NCI-H82 treated with DMSO at 0.1 percent for 48 hours (cell line): ENCODE results near the gene NHLH1.
A peak's percentile ranks its signal among the peaks of the same experiment; 100 is the strongest.

Experiments used
- DNase-seq: peaks from one replicate; lab custom pipeline; 2025; ENCODE audit not compliant: unreplicated experiment; lab: John Stamatoyannopoulos, UW

Gene NHLH1

DNA sequence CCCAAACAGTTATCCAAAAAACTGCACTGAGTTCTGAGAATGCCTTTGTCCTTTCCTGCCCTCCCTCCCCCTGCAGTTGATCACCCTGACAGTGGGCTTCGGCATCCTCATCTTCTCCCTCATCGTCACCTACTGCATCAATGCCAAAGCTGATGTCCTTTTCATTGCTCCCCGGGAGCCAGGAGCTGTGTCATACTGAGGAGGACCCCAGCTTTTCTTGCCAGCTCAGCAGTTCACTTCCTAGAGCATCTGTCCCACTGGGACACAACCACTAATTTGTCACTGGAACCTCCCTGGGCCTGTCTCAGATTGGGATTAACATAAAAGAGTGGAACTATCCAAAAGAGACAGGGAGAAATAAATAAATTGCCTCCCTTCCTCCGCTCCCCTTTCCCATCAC lies 8.8 kb upstream of the NHLH1 start:
- DNase-seq: no peak

DNA sequence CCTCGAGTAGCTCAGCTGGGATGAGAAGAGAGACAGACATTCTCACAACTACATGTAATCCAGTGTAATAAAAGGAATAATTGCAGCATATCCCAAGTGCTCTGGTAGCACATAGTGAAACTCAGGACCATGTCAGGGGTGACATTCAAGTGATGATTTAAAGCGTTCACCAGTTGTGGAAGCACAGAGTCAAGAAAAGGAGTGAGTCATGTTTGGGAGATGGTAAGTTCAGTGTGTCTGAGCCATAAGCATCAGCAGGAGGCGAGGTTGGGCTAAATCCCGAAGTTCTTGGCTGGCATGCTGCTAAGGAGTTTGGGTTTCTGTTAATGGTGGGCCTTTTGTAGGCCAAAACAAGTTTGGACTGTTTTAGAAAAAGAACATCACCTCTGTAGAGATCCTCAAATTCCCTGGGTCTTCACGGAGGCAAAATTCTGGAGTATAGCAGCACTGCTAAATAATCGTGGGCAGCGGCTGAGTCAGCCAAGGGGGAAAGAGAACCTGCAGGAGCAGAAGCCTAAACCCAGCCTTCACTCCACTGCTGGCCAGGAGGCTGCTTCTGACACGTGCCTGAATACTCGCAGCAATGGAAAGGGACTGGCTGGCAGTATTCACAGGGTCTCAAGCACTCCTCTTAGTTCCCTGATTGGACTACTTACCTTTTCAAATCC lies 7.2 kb upstream of the NHLH1 start:
- DNase-seq: no peak

DNA sequence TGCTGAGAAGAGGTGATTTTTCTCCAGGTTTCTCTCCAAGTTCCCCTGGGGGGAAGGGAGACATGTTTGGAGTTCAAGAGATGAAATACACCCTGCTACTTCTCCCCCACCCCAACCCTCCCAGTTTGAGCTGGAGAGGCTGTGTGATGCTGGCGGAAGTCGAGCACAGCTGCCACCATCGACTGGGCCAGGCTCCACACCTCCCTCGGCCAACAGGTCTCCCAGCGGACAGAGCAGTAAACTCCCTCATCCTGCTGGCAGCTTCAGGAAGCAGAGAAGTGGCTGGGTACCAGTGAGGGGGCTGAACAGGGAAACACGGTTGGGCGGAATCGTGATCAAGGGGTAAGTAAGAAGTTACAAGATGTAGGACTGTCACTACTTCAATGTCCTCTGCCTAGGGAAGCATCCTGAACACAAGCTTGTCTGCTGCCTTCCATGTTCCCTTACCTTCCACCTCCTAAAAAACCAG lies 6.6 kb upstream of the NHLH1 start:
- no peak for DNase-seq

- no peak for DNase-seq
These were observed 5.7 kb upstream of the NHLH1 start for GRCh38 chr1:160361199-160361598.

DNA sequence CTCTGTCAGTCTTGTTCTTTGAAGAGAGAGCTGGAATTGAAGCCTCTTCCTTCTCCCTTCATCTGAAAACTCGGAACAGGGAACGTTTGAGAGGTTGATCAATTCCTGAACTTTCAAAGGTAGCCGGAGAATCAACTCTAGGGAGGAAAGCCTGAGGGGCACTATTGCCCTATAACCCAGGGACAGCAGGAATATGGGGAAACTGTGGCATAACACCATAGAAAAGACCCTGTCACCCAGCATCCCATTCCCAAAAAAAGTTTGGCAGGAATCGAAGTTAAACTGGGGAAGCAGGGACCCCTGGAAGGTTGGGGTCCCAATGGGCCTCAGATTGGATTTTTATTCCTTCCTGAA lies 5.1 kb upstream of the NHLH1 start:
- no peak for DNase-seq

DNA sequence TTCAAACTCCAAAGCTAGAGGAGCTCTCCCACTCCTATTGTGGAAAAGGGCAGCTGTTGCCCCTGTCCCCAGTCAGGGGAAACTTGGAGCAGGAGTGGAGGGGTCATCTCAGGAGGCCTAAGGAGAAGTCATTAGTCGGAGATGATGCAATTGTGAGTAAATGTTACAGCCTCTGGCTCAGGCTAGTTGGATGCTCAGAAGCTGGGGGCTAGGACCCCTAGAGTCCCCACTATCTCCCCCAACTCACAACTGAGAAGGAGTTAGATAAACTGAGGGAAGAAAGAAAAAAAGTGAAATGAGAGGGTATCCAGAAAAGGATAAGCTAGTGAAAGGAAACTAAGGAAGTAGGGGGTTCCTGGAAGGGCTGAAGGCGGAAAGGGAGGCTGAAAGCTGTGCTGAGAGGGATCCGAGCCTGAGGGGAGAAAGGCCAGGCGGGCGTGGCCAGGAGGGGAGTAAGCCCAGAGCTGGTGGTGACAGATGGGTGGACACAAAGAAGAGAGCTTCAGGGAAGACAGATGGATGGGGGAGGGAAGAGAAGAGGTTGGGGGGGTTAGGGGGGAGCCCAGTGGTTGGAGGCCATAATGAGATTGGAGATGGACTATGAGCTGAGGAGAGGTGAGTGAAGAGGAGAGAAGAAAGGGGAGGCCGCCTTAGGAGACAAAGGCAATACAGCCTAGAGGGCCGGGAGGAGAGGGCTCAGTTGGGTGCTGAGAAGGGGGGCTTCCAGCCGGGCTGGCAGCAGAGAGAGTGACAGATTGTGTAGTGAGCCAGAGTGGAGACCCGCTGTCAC lies 4.5 kb upstream of the NHLH1 start:
- DNase-seq: peak; percentile 100

GRCh38 chr1:160363010-160363409 lies 3.9 kb upstream of the NHLH1 start:
- peak; percentile 77 for DNase-seq

DNA sequence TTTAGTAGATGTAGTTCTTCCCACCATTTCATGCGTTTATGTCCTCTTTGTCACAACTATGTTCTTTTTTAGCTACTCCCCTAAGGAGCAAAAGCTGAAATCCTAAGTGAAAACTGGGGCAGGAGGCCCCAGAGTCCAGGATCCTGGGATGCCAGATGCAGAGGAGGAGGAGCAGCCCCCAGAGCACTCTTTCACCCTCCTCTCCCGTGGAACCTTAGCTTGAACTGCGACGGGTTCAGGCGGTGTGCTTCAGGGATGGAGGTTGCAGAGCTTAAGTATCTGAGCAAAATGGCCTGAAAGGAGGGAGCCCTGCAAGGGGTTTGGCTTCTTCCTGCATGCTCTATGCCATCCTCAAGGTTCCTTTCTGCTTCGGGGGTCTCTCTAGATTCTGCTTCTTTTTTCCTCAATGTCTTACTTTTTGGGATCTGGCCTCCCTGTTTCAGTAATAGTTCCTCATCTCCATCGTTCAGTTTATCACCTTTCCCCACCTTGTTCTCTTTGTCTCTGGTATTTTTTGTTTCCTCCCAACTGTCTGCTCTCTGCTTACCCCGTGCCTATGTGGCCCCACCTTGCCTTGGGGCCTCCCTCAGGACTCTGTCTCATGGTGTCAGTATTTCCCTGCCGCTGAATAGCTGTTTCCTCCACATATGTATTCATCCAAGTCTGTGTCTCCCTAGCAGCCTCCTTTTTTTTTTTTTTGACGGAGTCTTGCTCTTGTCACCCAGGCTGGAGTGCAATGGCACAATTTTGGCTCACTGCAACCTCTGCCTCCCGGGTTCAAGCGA lies 2.7 kb upstream of the NHLH1 start:
- DNase-seq: peak; percentile 25

- peak; percentile 33 for DNase-seq
These were observed 1.5 kb upstream of the NHLH1 start for GRCh38 chr1:160365325-160365724.

DNA sequence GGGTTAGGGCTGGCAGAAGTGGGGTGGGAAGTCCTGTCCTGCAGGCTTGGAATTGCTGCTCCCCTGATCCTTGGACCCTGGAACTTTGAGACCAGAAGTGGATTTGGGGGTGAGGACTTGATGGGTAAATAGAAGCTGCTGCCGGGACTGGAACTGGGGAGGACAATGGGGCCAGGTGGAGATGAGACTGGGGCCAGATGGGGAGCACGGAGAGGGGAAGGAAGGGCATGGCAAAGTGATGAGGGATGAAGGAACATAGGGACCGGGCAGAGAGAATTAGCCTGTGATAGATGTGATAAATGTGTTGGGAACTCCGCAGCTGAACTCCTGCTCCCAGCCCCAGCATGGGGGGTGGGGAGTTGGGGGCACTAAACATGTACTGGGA lies 637 bp downstream of the NHLH1 start:
- no peak for DNase-seq

DNA sequence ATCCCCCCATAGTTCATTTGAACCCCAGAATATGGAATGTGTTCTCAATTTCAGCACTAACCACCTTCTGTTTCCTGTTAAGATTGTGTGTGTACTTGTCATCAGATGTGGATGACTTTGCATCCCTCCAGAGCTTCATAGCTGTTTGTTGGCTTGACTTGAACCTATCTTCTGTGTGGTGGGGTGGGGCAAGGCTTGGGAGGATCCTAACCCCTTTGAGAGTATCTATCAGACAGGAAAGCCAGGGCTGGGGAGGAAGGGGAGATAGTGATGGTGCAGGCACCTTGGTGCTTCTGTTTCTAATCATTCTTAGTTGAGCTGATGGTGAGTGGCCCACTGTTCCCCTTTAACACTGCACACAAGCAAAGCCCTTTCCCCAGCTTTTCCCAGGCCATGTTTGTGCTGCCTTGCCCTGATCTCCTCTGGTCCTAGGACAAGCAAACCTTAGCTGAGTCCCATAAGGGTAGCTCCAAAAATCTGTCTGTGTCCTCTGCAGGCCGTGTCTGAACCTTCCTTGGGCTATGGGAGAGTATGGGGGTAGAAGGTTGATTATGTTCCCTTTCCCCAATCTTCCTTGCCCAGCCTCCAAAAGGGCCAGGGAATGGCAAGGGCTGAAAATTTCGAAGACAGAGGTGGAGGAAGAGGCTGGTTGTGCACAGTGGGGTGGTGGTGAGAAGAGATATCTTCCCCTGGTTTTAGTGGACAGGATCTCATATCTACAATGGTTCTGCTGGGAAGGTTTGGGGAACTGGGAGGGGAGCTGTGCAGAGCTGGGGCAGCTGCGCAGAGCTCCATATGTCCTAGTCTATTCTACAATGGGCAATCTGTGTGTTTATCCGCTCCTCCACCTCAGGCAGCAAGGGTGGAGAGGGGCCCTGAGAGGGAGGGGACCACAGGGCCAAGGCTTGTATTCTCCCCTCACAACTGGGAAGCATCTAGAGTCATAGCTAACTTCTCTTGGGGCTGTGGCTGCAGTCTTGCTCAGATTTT lies 1.4 kb downstream of the NHLH1 start:
- peak; percentile 54 for DNase-seq

GRCh38 chr1:160369087-160369486 lies 2.2 kb downstream of the NHLH1 start:
- DNase-seq: no peak

DNA sequence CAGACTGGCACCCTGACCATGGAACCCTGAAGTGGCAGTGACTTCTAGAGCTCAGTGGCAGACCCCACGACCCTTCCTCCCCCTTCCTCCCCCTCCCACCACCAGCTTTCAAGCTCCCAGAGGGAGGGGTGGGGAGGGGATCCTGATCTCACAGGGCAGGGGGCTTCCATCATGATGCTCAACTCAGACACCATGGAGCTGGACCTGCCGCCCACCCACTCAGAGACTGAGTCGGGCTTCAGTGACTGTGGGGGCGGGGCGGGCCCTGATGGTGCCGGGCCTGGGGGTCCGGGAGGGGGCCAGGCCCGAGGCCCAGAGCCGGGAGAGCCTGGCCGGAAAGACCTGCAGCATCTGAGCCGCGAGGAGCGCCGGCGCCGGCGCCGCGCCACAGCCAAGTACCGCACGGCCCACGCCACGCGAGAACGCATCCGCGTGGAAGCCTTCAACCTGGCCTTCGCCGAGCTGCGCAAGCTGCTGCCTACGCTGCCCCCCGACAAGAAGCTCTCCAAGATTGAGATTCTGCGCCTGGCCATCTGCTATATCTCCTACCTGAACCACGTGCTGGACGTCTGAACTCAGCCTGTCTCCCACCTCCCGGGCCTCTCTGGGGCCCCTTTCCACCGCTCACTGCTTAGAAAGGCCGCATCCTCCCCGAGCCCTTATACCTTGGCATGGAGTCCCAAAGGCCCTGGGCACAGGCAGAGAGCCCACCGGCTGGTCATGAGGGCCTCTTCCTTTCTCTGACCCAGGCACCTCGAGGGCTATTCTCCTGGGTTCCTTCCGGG lies 3.9 kb downstream of the NHLH1 start:
- DNase-seq: peak; percentile 22

GRCh38 chr1:160371346-160371631 lies 4.4 kb downstream of the NHLH1 start:
- no peak for DNase-seq

GRCh38 chr1:160371756-160372155 lies 4.9 kb downstream of the NHLH1 start:
- no peak for DNase-seq

DNA sequence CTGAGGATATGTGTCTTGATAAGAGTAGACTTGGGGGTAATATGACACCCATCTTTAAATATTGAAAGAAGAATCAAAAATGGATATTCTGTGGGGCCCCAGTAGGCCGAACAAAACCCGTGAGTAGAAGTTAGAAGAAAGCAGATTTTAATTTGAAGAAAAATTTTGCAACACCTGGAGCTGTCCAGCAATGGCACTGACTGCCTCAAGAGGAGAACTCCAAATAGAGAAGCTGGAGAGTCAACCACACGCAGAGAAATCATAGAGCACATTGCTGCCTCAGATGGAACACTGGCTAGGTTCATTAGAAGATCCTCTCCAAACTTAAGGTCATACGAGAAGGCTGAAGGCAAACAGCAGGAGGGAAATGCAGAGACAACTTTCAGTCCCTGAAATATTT lies 6.8 kb downstream of the NHLH1 start:
- no peak for DNase-seq

DNA sequence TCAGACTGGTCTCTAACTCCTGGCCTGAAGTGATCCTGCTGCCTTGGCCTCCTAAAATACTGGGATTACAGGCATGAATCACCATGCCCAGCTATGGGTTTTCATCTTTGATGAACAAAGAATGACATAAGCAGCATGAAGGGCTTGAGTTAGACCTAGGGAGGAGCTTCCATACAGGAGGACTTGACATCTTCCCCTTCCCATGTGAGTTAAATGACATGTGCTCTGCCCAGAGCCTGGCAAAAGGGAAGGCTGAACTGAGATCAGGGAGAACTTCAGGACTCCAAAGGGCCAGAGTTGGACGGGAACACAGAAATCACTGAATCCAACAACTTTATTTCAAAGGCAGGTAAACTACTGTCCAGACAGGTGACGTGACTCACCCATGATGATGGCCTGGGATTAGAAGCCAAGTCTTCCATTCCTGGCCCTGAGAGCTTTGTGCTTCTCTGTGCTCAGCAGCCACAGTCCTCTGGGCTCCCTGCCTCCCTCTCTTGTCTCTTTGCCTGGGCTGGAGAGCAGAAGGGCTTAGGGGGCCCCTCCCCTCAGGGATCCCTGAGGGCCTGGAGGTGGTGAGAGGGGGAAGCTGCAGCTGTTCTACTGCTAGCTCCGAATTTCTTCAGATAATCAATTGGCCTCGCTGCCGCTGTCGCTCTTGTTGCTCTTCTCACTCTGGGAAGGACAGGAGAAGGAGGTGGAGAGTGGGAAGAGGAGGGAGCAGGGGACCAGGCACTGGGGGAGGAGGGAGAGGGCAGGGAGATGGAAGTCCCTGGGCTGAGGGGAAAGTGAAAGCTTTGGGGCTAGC lies 7.6 kb downstream of the NHLH1 start:
- DNase-seq: peak; percentile 85

GRCh38 chr1:160375788-160376524 lies 9.1 kb downstream of the NHLH1 start:
- DNase-seq: no peak
